Measurements from ENCODE around the gene NTM.

- TF ChIP-seq CTCF (IDR thresholded peaks at IDR 0.05) (no peak), ATF1 (CRISPR knock-in tag; IDR thresholded peaks at IDR 0.05) (no peak), MLX (CRISPR knock-in tag; IDR thresholded peaks at IDR 0.05) (no peak), ETV6 (CRISPR knock-in tag; IDR thresholded peaks at IDR 0.05) (no peak), JUN (CRISPR knock-in tag; IDR thresholded peaks at IDR 0.05) (no peak), USF1 (CRISPR knock-in tag; IDR thresholded peaks at IDR 0.05) (no peak), ZNF121 (CRISPR knock-in tag; IDR thresholded peaks at IDR 0.05) (no peak), FOXP4 (CRISPR knock-in tag; IDR thresholded peaks at IDR 0.05) (no peak)
Measured at GRCh38 chr11:132158696-132159095, 788.3 kb downstream of the NTM start.
